ENCODE measurements around the gene CSNK2A1.

DNA sequence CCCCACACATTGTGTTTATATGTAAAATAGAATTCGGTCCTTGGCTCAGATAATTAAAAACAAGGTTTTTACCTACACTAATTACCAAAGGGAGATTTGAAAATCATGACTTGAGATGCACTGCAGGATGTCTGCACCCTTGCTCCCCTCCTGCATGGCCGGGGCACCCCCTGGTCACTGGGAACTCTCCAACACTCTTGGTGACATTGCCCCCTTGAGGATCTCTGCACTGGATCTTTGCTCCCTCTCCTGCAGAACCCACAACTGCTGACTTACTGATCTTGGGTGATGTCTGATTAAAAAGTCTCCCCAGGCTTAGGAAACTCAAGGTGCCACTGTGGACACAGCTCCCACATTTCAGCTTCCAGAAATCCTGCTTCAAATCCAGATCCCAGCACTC, 17.1 kb upstream of the CSNK2A1 start:
- TF ChIP-seq CTCF (IDR thresholded peaks at IDR 0.05; ENCODE audit: low read length): no peak
- no peak for TF ChIP-seq EZH2phosphoT487 (IDR thresholded peaks at IDR 0.05; ENCODE audit: low read length)

Data from MM.1S (cell line).